Fibroblast of villous mesenchyme (primary cell): ENCODE measurements around the gene RALBP1. TPM values are rescaled to one million over a fixed set of nuclear protein-coding genes. Genes with fewer than 3 reads are reported as not detected.
A peak's percentile ranks its signal among the peaks of the same experiment; 100 is the strongest.

Experiments used
- DNase-seq: peaks from one replicate; pipeline ENCODE4 v3.0.0-alpha.2; 2010; ENCODE audit warnings: low read depth
- H3K4me3 ChIP-seq: 2 replicates; pipeline ENCODE4 v1.5.1; 2011; ENCODE audit warnings: low read depth, mild to moderate bottlenecking, low read length
- total RNA-seq: library from RNA; depleted of rRNA; stranded (reverse); fragments of >200 nt; gene quantifications from 2 replicates; pipeline ENCODE4 v1.2.3, GENCODE V29; 2012
- TF ChIP-seq, protein P1 (sequence below): IDR thresholded peaks from 2 replicates; pipeline ENCODE4 v1.5.1; 2012; ENCODE audit warnings: low read depth, mild to moderate bottlenecking, low read length; ENCODE audit not compliant: insufficient read depth

Gene RALBP1
- total RNA-seq, 1 donor = 76.4 TPM

DNA sequence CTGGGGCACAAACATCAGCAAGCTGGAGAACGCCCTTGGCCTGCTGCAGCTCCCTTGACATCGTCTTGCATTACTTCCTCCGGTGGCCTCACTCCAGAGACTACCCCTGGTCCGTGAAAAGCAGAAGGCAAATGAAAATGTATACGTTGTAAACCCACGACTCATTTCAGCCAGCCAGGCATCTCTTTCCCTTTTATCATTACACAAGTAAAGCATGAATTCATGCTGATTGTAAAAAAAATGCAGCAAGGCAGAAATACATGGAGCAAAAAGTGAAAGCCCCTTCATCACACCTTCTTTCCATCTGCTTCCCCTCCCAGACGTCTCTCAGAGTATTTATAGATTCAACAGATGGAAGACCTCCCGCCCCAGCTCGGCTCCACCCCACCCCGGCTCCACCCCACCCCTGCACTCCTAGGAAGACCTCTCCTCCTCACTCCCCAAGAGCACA, 41.6 kb upstream of the RALBP1 start:
- no peak for DNase-seq

DNA sequence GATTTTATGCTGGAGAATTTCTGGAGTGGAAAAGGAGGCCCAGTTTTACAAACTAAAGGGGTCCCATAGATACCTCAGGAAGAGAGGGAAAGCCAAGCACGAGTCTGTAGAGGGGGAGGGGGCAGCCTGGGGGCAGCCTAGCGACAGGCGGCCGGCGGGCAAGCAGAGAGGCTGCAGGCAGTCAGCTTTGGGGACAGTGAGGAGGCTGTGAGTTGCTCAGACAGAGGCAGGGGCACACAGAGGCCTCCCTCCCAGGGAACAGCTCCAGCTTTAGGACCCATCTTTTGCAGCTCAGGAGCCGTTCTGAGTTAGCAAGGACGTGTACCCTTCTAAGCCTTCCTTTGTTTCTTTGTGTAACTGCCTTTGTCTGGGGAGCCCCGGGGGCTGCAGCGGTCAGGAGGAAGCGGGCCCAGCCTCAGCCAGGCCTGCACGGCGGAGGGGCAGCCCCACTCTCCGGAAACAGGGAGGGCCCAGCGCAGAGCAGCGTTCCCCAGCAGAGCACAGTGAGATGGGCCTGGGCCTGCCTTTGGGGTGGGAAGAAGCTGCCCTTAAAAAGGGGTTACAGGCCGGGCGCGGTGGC, 41.1 kb upstream of the RALBP1 start:
- DNase-seq = no peak
- TF ChIP-seq, protein P1, sequence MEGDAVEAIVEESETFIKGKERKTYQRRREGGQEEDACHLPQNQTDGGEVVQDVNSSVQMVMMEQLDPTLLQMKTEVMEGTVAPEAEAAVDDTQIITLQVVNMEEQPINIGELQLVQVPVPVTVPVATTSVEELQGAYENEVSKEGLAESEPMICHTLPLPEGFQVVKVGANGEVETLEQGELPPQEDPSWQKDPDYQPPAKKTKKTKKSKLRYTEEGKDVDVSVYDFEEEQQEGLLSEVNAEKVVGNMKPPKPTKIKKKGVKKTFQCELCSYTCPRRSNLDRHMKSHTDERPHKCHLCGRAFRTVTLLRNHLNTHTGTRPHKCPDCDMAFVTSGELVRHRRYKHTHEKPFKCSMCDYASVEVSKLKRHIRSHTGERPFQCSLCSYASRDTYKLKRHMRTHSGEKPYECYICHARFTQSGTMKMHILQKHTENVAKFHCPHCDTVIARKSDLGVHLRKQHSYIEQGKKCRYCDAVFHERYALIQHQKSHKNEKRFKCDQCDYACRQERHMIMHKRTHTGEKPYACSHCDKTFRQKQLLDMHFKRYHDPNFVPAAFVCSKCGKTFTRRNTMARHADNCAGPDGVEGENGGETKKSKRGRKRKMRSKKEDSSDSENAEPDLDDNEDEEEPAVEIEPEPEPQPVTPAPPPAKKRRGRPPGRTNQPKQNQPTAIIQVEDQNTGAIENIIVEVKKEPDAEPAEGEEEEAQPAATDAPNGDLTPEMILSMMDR = no peak
- H3K4me3 ChIP-seq = no peak overlapping the region

More for the DNA sequence above, 41.6 kb upstream of the RALBP1 start:
- TF ChIP-seq, protein P1 = no peak
- H3K4me3 ChIP-seq = no peak overlapping the region

DNA sequence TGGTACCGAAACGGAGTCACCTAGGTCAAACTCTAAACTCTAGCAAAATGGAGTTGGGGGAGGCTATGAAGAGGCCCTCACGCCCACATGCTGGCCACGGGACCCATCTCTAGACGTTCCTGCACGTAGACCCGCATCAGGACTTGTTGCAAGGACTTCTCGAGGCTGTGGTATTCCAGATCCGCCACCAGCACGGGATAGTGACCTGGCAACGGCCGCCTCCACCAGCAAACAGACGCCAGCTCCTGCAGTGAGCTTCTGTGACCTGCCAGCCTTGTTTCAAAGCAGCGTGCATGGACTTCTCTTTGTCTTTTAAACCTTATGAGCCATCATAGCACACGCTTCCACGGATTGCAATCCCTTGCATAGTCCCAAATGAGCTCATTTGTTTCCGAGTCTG, 40.3 kb upstream of the RALBP1 start:
- H3K4me3 ChIP-seq = no peak overlapping the region
- TF ChIP-seq, protein P1 = no peak
- no peak for DNase-seq

DNA sequence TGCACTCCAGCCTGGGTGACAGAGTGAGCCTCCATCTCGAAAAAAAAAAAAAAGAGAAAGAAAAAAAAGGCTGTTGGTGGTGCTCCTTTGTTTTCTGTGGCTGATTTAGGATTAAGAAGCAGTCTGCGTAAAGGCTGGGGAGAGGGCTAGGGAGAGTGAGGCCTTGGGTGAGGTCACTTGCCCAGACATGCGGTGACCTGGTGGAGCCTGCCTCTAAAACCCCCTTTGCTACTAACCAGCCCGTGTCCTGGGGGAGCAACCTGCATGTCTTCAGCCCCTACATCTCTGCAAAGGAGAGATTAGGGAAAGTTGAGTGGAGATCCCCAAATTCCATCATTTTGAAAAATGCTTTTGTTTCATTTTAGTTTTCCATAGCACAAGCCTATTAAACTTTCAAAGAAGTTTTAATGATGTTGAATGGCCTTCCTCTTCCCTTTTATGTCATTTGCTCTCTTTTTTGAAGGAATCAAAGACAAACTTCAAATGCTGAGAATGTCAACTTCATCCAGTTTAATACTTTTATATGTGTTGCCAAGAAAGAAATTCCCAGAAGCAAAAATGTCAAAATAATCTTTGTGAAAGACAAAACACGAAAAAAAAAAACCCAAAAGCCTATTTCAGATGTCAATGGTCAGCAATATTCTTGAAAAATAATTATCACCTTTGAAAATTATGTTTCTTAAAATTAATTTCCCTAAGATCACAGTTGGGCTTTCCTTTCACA, 38.9 kb upstream of the RALBP1 start:
- no peak for DNase-seq

DNA sequence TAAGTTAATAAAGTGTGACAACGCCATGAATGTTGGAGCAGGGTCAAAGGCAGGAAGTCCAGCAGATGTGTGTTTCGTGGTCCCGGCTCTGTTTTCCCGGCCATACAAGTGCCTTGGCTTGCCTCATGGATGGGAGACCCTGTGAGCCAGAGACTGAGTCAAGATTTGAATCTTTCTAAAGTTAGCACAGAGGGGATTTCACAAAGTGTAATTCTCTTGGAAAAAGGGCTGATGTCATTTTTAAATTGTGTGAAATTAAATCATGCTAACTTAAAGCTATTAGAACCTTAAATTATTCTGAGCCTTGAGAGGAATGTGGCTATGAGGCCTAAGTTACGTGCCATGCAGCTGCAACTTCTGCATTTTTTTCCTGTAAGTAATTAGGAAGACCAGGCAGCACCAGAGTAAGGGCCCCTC, 38.3 kb upstream of the RALBP1 start:
- DNase-seq = peak; percentile 40
- TF ChIP-seq, protein P1 = no peak

More for the DNA sequence above, 38.9 kb upstream of the RALBP1 start:
- TF ChIP-seq, protein P1 = no peak
- H3K4me3 ChIP-seq = no peak overlapping the region

DNA sequence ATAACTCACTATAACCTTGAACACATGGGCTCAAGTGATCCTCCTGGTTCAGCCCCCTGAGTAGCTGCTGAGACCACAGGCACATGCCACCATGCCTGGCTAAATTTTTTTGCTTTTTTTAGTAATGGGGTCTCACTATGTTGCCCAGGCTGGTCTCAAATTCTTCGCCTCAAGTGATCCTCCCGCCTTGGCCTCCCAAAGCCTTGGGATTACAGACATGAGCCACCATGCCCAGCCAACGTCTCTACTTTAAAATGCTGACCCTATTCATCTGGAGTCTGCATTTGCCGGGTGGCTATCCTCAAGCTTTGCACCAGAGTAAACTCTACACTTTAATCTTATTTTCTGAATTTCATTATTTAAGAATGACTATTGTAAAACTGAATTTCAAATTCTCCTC, 37.6 kb upstream of the RALBP1 start:
- no peak for DNase-seq
- H3K4me3 ChIP-seq = no peak overlapping the region
- TF ChIP-seq, protein P1 = no peak

More for the DNA sequence above, 38.3 kb upstream of the RALBP1 start:
- no peak overlapping the region for H3K4me3 ChIP-seq

DNA sequence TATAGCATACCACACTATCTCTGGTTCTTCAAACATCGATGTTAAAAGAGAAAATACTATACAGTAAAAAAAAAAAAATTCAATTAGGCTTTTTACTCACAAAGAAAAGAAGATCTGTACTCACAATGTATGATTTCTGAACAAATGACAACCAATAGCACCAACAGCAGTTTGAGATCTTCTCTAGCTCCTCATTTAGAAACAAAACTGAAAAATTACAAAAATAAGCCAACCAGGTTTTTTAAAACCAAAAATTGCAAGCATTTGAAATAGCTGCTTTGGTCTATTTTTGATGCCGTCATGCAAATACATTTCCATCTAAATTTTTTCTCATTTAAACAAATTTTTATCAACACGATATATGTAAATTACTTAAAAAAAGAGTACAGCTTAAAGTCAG, 34.3 kb upstream of the RALBP1 start:
- no peak overlapping the region for H3K4me3 ChIP-seq
- DNase-seq = no peak
- TF ChIP-seq, protein P1 = no peak
